ENCODE measurements around the gene SLC35E1.

GRCh38 chr19:16530540-16531379 is 41.5 kb downstream of the SLC35E1 start:
- TF ChIP-seq POLR2A (IDR thresholded peaks at IDR 0.05) (no peak), POLR2AphosphoS5 (IDR thresholded peaks at IDR 0.05) (no peak)
